GM19035 (cell line): Measurements from ENCODE around the gene DYSF.

Experiments used
- ATAC-seq: cut with Tn5 transposase; IDR thresholded peaks from one replicate; pipeline ENCODE4 v1.9.1; 2021; ENCODE audit not compliant: unreplicated experiment

DYSF gene

DNA sequence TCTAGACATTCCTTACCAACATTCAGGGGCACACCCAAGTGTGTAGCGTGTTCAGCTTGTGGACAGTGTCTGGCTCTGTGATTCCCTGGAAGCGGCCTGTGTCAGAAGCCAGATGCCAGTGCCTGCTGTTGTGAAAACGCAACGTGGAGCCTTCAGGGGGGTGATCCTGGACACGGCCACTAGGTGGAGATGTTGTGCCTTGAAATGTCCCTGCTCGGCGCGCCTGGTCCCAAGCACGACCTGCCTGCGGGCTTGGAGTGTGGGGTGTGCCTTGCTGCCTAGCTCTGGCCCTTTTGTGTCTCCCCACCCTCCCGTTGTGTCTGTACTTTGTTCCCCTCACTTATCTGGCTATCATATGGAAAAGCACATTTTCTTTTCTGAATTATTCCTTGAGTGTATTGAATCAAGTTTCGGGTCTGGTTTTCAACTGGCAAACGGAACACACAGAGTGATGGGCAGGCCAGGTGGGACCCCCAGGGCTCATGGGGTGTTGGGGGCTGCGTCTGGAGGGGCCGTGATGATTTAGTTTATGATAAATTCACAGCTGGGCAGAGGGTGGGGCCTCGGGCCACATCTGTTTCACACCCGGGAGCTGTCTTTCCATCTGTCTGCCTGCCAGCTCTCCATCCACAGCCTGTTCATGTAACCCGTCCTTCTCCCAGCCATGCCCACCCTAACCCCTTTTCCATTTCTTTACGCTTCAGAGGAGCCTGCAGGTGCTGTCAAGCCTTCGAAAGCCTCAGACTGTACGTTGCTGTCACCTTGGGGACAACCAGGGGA, 95.5 kb downstream of the DYSF start:
- ATAC-seq: no peak

GRCh38 chr2:71550801-71551630, 97.7 kb downstream of the DYSF start:
- ATAC-seq: no peak

GRCh38 chr2:71551631-71551915, 98.2 kb downstream of the DYSF start:
- no peak for ATAC-seq

- no peak for ATAC-seq
Measured at GRCh38 chr2:71552356-71552755, 99.0 kb downstream of the DYSF start.

DNA sequence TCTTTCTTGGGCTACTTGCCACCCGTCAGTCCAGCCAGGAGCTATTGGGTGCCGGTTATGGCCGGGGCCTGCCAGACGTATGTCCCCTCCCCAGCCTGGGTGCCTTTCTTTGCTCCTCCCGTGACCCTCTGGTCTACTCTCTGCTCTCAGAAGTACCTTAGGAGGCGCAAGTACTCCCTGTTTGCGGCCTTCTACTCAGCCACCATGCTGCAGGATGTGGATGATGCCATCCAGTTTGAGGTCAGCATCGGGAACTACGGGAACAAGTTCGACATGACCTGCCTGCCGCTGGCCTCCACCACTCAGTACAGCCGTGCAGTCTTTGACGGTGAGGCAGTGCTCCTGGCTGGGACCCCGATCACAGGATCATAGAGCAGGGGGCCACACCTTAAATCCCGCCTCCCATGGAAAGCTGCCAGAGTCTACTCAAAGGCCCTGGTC, 99.5 kb downstream of the DYSF start:
- no peak for ATAC-seq

DNA sequence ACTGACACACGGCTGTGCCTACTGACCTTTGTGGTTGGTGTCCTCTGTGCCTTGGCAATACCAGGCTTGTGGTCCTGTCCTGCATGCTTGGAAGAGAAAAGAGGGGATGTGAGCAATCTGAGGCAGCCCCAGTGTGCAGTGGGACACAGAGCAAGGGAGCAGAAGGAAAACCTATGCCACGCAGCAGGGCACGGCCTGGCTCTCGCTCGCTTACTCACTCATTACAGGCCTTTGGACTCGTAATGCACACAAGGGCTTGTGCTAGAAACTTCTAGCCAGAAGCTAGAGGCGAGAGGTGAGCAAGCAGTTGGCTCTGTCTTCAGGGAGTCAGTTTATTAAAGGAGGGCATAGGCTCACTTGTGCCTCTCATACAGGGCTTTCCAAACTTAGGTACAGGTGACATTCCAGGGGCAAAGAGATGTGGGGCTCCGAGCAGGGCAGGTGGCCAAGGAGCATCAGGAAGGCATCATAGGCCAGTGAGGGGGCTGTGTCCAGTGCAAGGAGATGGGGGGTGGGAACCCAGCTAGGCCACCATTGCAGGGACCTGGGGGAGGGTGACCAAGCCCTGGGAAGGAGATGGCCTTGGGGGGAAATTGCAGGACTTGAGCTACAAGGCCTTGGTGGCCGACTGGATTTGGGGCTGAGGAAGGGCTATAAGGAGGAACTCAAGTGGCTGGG, 100.8 kb downstream of the DYSF start:
- ATAC-seq: no peak

- no peak for ATAC-seq
Measured at GRCh38 chr2:71554706-71555056, 101.3 kb downstream of the DYSF start.

DNA sequence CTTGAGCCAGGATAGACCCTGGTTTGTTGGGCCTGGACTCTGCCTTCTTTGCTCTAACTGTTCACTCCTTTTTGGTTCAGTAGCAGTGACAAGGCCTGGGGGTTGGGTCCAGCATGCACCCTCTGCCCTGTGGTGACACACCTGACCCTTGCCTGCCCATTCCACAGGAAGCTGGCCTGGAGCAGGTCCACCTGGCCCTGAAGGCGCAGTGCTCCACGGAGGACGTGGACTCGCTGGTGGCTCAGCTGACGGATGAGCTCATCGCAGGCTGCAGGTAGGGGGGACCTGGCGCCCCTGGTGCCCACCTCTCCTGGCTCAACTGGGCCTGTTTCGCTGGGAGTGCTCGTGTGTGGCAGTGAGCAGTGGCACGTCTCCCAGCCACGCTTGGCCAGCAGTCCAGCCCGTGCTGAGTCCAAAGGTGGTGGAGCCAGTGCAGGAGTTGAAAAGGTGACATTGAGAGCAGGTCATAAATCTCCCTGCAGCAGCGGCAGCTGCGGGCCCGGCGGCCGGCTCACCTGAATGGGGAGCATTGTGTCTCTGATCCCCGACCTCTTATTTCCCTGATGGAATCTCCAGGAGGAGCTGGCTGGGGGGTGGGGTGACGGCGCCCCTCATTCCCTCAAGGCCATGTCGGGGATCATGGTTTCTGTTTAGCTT, 102.6 kb downstream of the DYSF start:
- ATAC-seq: no peak

DNA sequence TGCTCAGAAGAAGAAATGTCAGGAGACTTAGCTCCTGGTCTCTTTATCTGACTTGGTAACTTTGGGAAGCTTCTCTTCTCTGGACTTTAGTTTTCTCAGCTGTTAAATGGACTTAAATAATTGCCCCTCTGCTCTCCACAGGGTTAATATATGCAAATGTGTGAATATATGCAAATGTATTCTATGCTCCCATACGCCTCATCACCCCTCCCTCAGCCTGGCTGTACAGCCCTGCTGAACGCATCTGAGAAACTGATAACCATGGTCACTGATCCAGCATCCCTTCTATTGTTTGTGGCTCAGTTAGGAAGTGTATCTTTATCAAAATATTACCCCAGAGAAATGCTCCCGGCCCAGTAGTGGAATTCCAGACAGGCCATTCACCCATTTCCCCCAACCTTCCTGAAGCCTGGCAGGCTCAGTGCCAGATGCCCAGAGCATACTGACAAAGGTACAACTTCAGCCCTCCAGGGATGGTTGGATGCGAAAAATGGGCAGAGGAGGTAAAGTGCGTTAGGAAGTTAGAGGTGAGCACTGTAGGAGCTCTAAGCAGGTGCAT, 103.4 kb downstream of the DYSF start:
- no peak for ATAC-seq

- ATAC-seq: no peak
Measured at GRCh38 chr2:71557321-71557720, 104.0 kb downstream of the DYSF start.

DNA sequence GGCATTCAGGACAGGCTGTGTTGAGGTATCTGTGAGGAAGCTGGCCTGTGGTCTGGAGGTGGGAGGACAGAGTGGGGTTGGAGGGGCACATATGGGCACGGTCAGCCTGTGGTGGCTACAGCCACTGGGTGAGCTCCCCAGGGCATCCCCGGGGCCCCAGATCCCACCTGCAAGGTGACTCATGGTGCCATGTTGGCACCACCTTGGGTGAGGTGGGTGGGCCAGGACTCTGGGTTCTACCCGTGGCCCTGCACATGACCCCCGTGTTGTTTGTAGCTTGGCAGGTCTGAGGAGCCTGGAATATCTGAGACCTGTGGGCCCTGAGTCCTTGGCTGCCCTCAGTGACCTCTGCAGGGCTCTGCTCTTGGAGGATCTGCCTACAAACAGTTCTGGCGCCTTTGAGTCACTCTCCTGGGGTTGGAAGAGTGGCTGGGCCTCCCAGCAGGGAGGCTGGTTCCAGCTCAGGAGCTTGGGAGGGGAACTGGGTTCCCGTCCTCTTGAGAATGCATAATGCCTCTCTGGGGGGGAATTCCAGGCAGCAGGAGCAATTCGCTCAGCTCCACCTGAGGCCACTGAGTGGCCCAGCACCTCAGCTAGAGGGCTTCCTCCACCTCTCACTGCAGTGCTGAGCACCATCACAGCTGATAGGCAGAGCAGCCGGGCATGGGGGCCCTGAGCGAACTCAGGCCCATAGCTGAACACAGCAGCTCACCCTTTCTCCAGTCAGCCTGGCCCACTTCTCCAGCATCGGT, 105.1 kb downstream of the DYSF start:
- ATAC-seq: no peak

DNA sequence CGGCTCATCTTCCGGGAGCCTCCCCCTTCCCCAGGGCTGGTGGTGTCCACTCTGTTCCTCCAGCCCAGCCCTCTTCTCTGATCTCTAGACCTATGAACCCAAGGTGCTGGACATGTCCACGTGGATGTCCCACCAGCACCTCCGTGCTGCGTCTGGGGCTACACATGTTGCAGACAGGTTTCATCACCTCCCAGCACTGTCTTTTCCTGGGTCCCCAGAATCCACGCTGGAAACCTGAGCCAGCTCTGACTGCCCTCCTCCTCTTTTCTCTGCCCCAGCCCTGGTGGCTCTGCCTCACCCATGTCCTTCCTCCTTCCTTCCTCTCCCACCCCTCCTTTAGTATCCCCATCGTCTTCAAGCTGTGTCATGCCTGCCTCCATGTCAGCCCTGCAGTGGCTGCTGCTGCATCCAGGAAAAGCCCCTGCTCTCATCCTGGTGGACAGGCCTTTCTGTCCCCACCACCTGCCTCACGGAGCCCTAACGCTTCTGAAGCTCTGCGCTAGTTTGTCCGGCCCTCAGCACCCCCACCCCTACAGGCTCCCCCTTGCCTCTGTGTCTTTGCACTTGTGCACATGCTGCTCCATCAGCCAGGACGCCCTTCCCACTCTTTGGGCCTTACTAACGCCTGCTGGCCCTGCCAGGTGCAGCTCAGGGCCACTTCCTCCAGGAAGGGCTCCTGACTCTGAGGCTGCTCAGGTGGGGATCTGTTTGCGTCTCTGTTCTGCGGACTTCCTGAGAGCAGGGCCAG, 105.9 kb downstream of the DYSF start:
- ATAC-seq: no peak

- no peak for ATAC-seq
Measured at GRCh38 chr2:71559828-71560637, 106.7 kb downstream of the DYSF start.

GRCh38 chr2:71560638-71561011, 107.3 kb downstream of the DYSF start:
- ATAC-seq: no peak

- no peak for ATAC-seq
Measured at GRCh38 chr2:71561441-71562267, 108.3 kb downstream of the DYSF start.

DNA sequence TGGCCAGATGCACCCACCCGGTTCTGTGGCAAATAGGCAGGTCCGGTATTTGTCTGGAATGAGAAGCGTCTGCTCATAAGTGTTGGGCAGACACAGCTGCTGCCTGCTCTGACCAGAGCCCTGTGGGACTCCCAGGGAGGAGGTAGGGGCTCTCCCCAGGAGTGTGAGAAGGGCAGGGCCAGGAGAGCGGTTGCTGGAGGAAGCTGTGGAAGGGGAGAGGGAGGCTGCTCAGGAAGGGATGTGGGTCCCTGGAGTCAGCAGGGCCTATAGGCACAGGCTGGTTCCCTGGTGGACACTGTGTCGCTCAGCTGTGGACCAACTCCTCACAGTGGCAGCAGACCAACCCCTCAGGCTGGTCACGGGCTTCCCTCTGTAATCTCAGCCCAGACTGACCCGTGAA, 109.2 kb downstream of the DYSF start:
- ATAC-seq: no peak

DNA sequence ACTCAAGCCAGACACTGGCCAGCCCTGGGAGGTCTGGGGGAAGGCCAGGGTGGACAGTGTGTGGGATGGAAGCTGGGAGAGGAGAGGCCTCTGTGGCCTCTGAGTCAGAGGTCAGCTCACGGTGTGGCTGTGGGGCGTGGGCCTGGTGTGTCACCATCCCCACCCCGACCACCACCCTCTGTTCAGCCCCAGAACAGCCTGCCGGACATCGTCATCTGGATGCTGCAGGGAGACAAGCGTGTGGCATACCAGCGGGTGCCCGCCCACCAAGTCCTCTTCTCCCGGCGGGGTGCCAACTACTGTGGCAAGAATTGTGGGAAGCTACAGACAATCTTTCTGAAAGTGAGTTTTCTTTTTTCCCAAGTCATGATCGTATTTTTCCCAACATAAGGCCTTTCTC, 110.5 kb downstream of the DYSF start:
- no peak for ATAC-seq

DNA sequence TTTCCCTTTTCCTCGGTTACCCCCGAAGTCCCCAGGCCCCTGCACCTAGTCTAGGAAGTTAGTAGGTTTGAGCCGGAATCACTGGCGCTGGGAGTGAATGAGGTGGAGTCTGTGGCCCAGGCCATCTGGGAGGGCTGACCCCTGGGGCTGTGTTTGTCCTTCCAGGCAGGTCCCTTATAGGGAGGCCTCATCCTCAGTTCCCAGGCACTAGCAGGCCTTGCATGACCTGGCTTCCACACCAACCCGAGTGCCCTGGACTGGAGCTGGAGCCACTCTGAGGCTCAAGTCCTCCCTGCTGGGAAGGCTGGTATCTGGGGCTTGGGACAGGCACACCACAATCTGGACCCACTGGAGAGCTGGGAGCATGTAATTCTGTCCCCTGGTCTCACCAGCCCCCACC, 111.0 kb downstream of the DYSF start:
- ATAC-seq: no peak
